KMS-11 (cell line): ENCODE measurements around the gene SMG6.

Experiments
- H2AFZ ChIP-seq: fragments of 200-600 bp; sonication (generic); 2 replicates; pipeline ENCODE4 v1.6.1; 2016; ENCODE audit warnings: antibody characterized with exemption, mixed run types, low read depth
- H3K27ac ChIP-seq: fragments of 200-600 bp; sonication (generic); 2 replicates; pipeline ENCODE4 v1.6.1; 2016; ENCODE audit warnings: mild to moderate bottlenecking, mixed run types
- H3K27me3 ChIP-seq: fragments of 200-600 bp; sonication (generic); 2 replicates; pipeline ENCODE4 v1.6.1; 2017; ENCODE audit warnings: mild to moderate bottlenecking, low read depth, mixed run types, moderate library complexity; ENCODE audit not compliant: insufficient read depth
- H3K36me3 ChIP-seq: fragments of 200-600 bp; sonication (generic); 2 replicates; pipeline ENCODE4 v1.6.1; 2017; ENCODE audit warnings: mild to moderate bottlenecking, mixed run types; ENCODE audit not compliant: insufficient read depth
- H3K4me1 ChIP-seq: fragments of 200-600 bp; sonication (generic); 2 replicates; pipeline ENCODE4 v1.6.1; 2016; ENCODE audit warnings: mild to moderate bottlenecking, low read depth, mixed run types; ENCODE audit not compliant: poor library complexity, severe bottlenecking
- H3K4me2 ChIP-seq: fragments of 200-600 bp; sonication (generic); 2 replicates; pipeline ENCODE4 v1.7.0; 2016; ENCODE audit warnings: mild to moderate bottlenecking, mixed run types
- H3K4me3 ChIP-seq: fragments of 200-600 bp; sonication (generic); IDR thresholded peaks from 2 replicates; pipeline ENCODE4 v1.6.1; 2017; ENCODE audit warnings: low read depth, low read length, mixed read lengths; ENCODE audit not compliant: insufficient read depth
- H3K79me2 ChIP-seq: fragments of 200-600 bp; sonication (generic); 2 replicates; pipeline ENCODE4 v1.6.1; 2016; ENCODE audit warnings: low read depth, mixed run types; ENCODE audit not compliant: insufficient read depth
- H3K9ac ChIP-seq: fragments of 200-600 bp; sonication (generic); 2 replicates; pipeline ENCODE4 v1.6.1; 2016; ENCODE audit warnings: mild to moderate bottlenecking, mixed run types
- H4K20me1 ChIP-seq: fragments of 200-600 bp; sonication (generic); 2 replicates; pipeline ENCODE4 v1.6.1; 2016; ENCODE audit warnings: mild to moderate bottlenecking, mixed run types; ENCODE audit not compliant: insufficient read depth
- CTCF ChIP-seq: fragments of 200-600 bp; sonication (generic); conservative IDR thresholded peaks from 2 replicates; pipeline ENCODE4 v1.6.1; 2017; ENCODE audit warnings: low read depth, mild to moderate bottlenecking, antibody characterized with exemption, low read length, moderate library complexity, mixed read lengths

The SMG6 gene

GRCh38 chr17:2033153-2033552 lies 270.4 kb downstream of the SMG6 start:
- no peaks in the 10 kb centered on the region for H3K36me3 ChIP-seq
- H3K9ac ChIP-seq: no peak overlapping the region
- no peaks in the 10 kb centered on the region for H3K27me3 ChIP-seq
- no peak overlapping the region for H3K27ac ChIP-seq
- H3K79me2 ChIP-seq: no peaks in the 10 kb centered on the region; the same call in 1 of the 2 replicates
- H2AFZ ChIP-seq: no peak overlapping the region
- H3K4me3 ChIP-seq: no peak overlapping the region
- no peak for TF ChIP-seq CTCF
- H3K4me1 ChIP-seq: peaks cover 3% of the 10 kb centered on the region
- no peaks in the 10 kb centered on the region for H4K20me1 ChIP-seq
- no peak overlapping the region for H3K4me2 ChIP-seq

GRCh38 chr17:2030779-2031163 lies 272.8 kb downstream of the SMG6 start:
- Histone ChIP-seq H3K4me2 (peak overlapping the region; percentile 51), H4K20me1 (no peaks in the 10 kb centered on the region), H3K27ac (no peak overlapping the region), H2AFZ (no peak overlapping the region), H3K79me2 (no peaks in the 10 kb centered on the region; the same call in 1 of the 2 replicates), H3K4me3 (no peak overlapping the region), H3K9ac (peak overlapping the region; percentile 56; the same call in 1 of the 2 replicates), H3K36me3 (no peaks in the 10 kb centered on the region), H3K27me3 (peaks cover 11% of the 10 kb centered on the region; the same call in 1 of the 2 replicates), H3K4me1 (peaks cover 3% of the 10 kb centered on the region)
- TF ChIP-seq CTCF: peak; percentile 51

GRCh38 chr17:2029911-2030778 lies 273.4 kb downstream of the SMG6 start, which contains the start of gene DPH1:
Gene DPH1, plus strand, starts transcription at chr17:2030153. Its CDS starts 17 bp downstream, at chr17:2030170.
- no peaks in the 10 kb centered on the region; the same call in 1 of the 2 replicates for H3K79me2 ChIP-seq
- H3K9ac ChIP-seq: peak within 1 kb of the TSS; percentile 56; the same call in 1 of the 2 replicates
- peak within 1 kb of the TSS; percentile 63; the same call in 1 of the 2 replicates for H2AFZ ChIP-seq
- H3K27ac ChIP-seq: peak within 1 kb of the TSS; percentile 23; the same call in 1 of the 2 replicates
- H3K4me3 ChIP-seq: no peak within 1 kb of the TSS
- peak within 1 kb of the TSS; percentile 84 for H3K4me2 ChIP-seq
- peaks cover 3% of the 10 kb centered on the region for H3K4me1 ChIP-seq
- no peak; the same call in 1 of the 2 replicates for TF ChIP-seq CTCF
- H3K27me3 ChIP-seq: peaks cover 14% of the 10 kb centered on the region; the same call in 1 of the 2 replicates
- H3K36me3 ChIP-seq: no peaks in the 10 kb centered on the region
- no peaks in the 10 kb centered on the region for H4K20me1 ChIP-seq

GRCh38 chr17:2028737-2029136 lies 274.8 kb downstream of the SMG6 start:
- TF ChIP-seq CTCF: no peak
- peaks cover 3% of the 10 kb centered on the region for H3K4me1 ChIP-seq
- no peak overlapping the region for H3K4me3 ChIP-seq
- H3K27me3 ChIP-seq: peaks cover 27% of the 10 kb centered on the region; the same call in 1 of the 2 replicates
- H3K27ac ChIP-seq: no peak overlapping the region
- H3K36me3 ChIP-seq: no peaks in the 10 kb centered on the region
- no peak overlapping the region for H3K4me2 ChIP-seq
- no peaks in the 10 kb centered on the region for H4K20me1 ChIP-seq
- H2AFZ ChIP-seq: no peak overlapping the region
- no peak overlapping the region for H3K9ac ChIP-seq
- H3K79me2 ChIP-seq: no peaks in the 10 kb centered on the region; the same call in 1 of the 2 replicates
